ENCODE measurements around the gene PALM3.

The PALM3 gene

DNA sequence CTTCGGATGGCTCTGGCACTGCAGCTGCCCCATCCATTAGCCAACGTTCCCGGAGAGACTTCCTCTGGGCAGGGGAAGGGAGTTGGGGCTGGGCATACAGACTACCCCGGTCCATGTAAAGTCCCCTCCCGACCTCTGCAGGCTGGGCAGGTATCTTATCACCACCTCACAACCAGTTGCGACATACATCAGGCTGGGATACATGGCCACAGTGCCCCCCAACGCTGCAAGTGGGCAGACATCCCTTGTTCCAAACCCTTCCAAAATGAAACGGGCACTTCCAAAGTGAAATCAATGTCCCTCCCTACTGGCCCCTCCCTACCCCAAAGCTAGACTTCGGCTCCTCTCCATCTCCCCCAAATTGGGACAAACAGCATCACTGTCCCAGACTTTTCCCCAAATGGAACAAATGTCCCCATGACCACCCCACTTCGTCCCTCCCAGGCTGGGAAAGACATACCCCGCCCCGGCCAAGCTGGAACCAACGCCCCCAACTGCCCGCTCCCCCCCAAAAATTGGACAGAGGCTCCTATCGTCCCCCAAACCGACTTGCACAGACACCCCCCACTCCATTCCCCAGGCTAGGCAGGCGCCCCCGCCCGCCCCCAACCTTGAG is 5.0 kb downstream of the PALM3 start:
- ATAC-seq, result peak; percentile 8
- TF ChIP-seq ISL1 (CRISPR knock-in tag; IDR thresholded peaks at IDR 0.05) (no peak), TSHZ2 (CRISPR knock-in tag; IDR thresholded peaks at IDR 0.05) (no peak), ZFP3 (CRISPR knock-in tag; IDR thresholded peaks at IDR 0.05) (no peak), CSDC2 (CRISPR knock-in tag; IDR thresholded peaks at IDR 0.05) (no peak), PPARA (CRISPR knock-in tag; IDR thresholded peaks at IDR 0.05; ENCODE audit: borderline replicate concordance) (no peak), BACH2 (CRISPR knock-in tag; IDR thresholded peaks at IDR 0.05; ENCODE audit: borderline replicate concordance) (no peak), POU6F1 (CRISPR knock-in tag; IDR thresholded peaks at IDR 0.05; ENCODE audit: borderline replicate concordance, low read depth) (no peak)
- TF ChIP-seq, protein P1, sequence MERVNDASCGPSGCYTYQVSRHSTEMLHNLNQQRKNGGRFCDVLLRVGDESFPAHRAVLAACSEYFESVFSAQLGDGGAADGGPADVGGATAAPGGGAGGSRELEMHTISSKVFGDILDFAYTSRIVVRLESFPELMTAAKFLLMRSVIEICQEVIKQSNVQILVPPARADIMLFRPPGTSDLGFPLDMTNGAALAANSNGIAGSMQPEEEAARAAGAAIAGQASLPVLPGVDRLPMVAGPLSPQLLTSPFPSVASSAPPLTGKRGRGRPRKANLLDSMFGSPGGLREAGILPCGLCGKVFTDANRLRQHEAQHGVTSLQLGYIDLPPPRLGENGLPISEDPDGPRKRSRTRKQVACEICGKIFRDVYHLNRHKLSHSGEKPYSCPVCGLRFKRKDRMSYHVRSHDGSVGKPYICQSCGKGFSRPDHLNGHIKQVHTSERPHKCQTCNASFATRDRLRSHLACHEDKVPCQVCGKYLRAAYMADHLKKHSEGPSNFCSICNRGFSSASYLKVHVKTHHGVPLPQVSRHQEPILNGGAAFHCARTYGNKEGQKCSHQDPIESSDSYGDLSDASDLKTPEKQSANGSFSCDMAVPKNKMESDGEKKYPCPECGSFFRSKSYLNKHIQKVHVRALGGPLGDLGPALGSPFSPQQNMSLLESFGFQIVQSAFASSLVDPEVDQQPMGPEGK (CRISPR knock-in tag; IDR thresholded peaks at IDR 0.05; ENCODE audit: borderline replicate concordance), result no peak

- ATAC-seq, result no peak
These were observed 5.7 kb downstream of the PALM3 start for GRCh38 chr19:14056069-14056666.

GRCh38 chr19:14055396-14055795 is 6.5 kb downstream of the PALM3 start:
- no peak for TF ChIP-seq TOX (CRISPR knock-in tag; IDR thresholded peaks at IDR 0.05; ENCODE audit: borderline replicate concordance)
- TF ChIP-seq CSDC2 (CRISPR knock-in tag; IDR thresholded peaks at IDR 0.05), result no peak
- no peak for TF ChIP-seq SNAI2 (CRISPR knock-in tag; IDR thresholded peaks at IDR 0.05)
- TF ChIP-seq BACH2 (CRISPR knock-in tag; IDR thresholded peaks at IDR 0.05; ENCODE audit: borderline replicate concordance), result no peak
- no peak for TF ChIP-seq ISL1 (CRISPR knock-in tag; IDR thresholded peaks at IDR 0.05)
- TF ChIP-seq, protein P2, sequence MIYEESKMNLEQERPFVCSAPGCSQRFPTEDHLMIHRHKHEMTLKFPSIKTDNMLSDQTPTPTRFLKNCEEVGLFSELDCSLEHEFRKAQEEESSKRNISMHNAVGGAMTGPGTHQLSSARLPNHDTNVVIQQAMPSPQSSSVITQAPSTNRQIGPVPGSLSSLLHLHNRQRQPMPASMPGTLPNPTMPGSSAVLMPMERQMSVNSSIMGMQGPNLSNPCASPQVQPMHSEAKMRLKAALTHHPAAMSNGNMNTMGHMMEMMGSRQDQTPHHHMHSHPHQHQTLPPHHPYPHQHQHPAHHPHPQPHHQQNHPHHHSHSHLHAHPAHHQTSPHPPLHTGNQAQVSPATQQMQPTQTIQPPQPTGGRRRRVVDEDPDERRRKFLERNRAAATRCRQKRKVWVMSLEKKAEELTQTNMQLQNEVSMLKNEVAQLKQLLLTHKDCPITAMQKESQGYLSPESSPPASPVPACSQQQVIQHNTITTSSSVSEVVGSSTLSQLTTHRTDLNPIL (CRISPR knock-in tag; IDR thresholded peaks at IDR 0.05; ENCODE audit: low read depth), result no peak
- TF ChIP-seq POU6F1 (CRISPR knock-in tag; IDR thresholded peaks at IDR 0.05; ENCODE audit: borderline replicate concordance, low read depth), result no peak
- no peak for TF ChIP-seq GLIS3 (CRISPR knock-in tag; IDR thresholded peaks at IDR 0.05)
- TF ChIP-seq PPARA (CRISPR knock-in tag; IDR thresholded peaks at IDR 0.05; ENCODE audit: borderline replicate concordance), result no peak
- TF ChIP-seq ESRRG (CRISPR knock-in tag; IDR thresholded peaks at IDR 0.05), result no peak
- no peak for ATAC-seq

More at GRCh38 chr19:14056069-14056666, 5.7 kb downstream of the PALM3 start:
- TF ChIP-seq ZNF565 (CRISPR knock-in tag; conservative IDR thresholded peaks at IDR 0.05; ENCODE audit: low read depth) (no peak), ESRRG (CRISPR knock-in tag; IDR thresholded peaks at IDR 0.05) (no peak), ZNF70 (CRISPR knock-in tag; IDR thresholded peaks at IDR 0.05) (no peak), RARB (CRISPR knock-in tag; IDR thresholded peaks at IDR 0.05) (no peak), POU6F1 (CRISPR knock-in tag; IDR thresholded peaks at IDR 0.05; ENCODE audit: borderline replicate concordance, low read depth) (no peak), GLIS3 (CRISPR knock-in tag; IDR thresholded peaks at IDR 0.05) (no peak), BACH2 (CRISPR knock-in tag; IDR thresholded peaks at IDR 0.05; ENCODE audit: borderline replicate concordance) (no peak), OSR1 (CRISPR knock-in tag; IDR thresholded peaks at IDR 0.05) (no peak), ZC3H10 (CRISPR knock-in tag; IDR thresholded peaks at IDR 0.05) (no peak), TCF4 (CRISPR knock-in tag; IDR thresholded peaks at IDR 0.05; ENCODE audit: borderline replicate concordance) (no peak), ARNTL (CRISPR knock-in tag; IDR thresholded peaks at IDR 0.05; ENCODE audit: borderline replicate concordance, low read depth) (no peak), CSDC2 (CRISPR knock-in tag; IDR thresholded peaks at IDR 0.05) (no peak)
- TF ChIP-seq, protein P2 (CRISPR knock-in tag; IDR thresholded peaks at IDR 0.05; ENCODE audit: low read depth), result no peak

All from SK-N-SH treated with all-trans-retinoic acid at 6 μM for 48 hours (cell line).